Breast epithelium (tissue), 4 donors: ENCODE results near the gene SLC1A5. TPM values are rescaled to one million over a fixed set of nuclear protein-coding genes. Genes with fewer than 3 reads are reported as not detected.

Experiments
- DNase-seq, 2 donors: peaks; one replicate each; pipeline ENCODE4 v3.0.0-alpha.2; 2019; ENCODE audit warnings: low spot score in 2 of 2
- H3K27ac ChIP-seq, 2 donors: fragments of 200-600 bp; sonication (generic) in 1 of 2; one replicate each; pipeline ENCODE4 v1.5.1; 2016 to 2019; ENCODE audit warnings: mild to moderate bottlenecking in 1 of 2
- H3K27me3 ChIP-seq, 2 donors: fragments of 200-600 bp; sonication (generic) in 1 of 2; one replicate each; pipeline versions ENCODE4 v1.5.1 to v1.6.0; 2017 to 2019; ENCODE audit warnings: control low read depth in 1 of 2, mild to moderate bottlenecking in 1 of 2
- H3K36me3 ChIP-seq: fragments of 200-600 bp; one replicate; pipeline ENCODE4 v1.5.1; 2019
- H3K4me1 ChIP-seq, 2 donors: fragments of 200-600 bp; sonication (generic); one replicate each; pipeline ENCODE4 v1.5.1; 2016 to 2019; ENCODE audit warnings: control low read depth in 1 of 2
- H3K4me3 ChIP-seq, 3 donors: fragments of 200-600 bp; sonication (generic); 1 replicate in 2 of 3; 2 replicates in 1 of 3; pipeline ENCODE4 v1.5.1; 2016 to 2019; ENCODE audit warnings: mild to moderate bottlenecking in 3 of 3, moderate library complexity in 2 of 3
- H3K9me3 ChIP-seq, 2 donors: fragments of 200-600 bp; sonication (generic) in 1 of 2; one replicate each; pipeline ENCODE4 v1.5.1; 2016 to 2019; ENCODE audit warnings: control low read depth in 1 of 2
- POLR2A ChIP-seq: fragments of 450-650 bp; IDR thresholded peaks from one replicate; pipeline ENCODE4 v1.6.1; 2016; ENCODE audit warnings: antibody characterized with exemption, mild to moderate bottlenecking, moderate library complexity
- POLR2AphosphoS5 ChIP-seq, 3 donors: sonication (generic); formaldehyde crosslinking; IDR thresholded peaks; one replicate each; pipeline ENCODE4 v1.6.1; 2017; ENCODE audit warnings: antibody characterized with exemption in 3 of 3
- intact Hi-C: fragments of 100-400 bp; cut with DNase I; formaldehyde crosslinking; loops from one replicate; pipeline ENCODE4 v1.15.1; 2023; ENCODE audit warnings: low total_unique reads
- total RNA-seq, 3 donors: library from RNA; depleted of rRNA; stranded (reverse); fragments of >200 nt; gene quantifications; one replicate each; pipeline ENCODE4 v1.1.0, GENCODE V29; 2016
- TF ChIP-seq, protein P1 (sequence below), 3 donors: fragments of 450-650 bp; IDR thresholded peaks; one replicate each; pipeline ENCODE4 v1.5.1; 2016 to 2017; ENCODE audit warnings: antibody characterized with exemption in 3 of 3, mild to moderate bottlenecking in 3 of 3, moderate library complexity in 3 of 3

SLC1A5 gene
- total RNA-seq, 3 donors from 2014 or later, result 121 to 146 (median 121) TPM

- peak within 1 kb of the TSS; percentile 91 to 95 for H3K27ac ChIP-seq
- intact Hi-C loops, result no loop called here
- peak within 1 kb of the TSS; percentile 94 to 99 (median 94) for H3K4me3 ChIP-seq
- no peaks in the 10 kb centered on the region for H3K27me3 ChIP-seq
- no peaks in the 10 kb centered on the region for H3K9me3 ChIP-seq
- no peaks in the 10 kb centered on the region for H3K36me3 ChIP-seq
- peaks cover 0 to 4% of the 10 kb centered on the region in 2 donors for H3K4me1 ChIP-seq
- TF ChIP-seq POLR2A (no peak), POLR2AphosphoS5 (IDR thresholded peaks at IDR 0.05) (no peak)
- TF ChIP-seq, protein P1, sequence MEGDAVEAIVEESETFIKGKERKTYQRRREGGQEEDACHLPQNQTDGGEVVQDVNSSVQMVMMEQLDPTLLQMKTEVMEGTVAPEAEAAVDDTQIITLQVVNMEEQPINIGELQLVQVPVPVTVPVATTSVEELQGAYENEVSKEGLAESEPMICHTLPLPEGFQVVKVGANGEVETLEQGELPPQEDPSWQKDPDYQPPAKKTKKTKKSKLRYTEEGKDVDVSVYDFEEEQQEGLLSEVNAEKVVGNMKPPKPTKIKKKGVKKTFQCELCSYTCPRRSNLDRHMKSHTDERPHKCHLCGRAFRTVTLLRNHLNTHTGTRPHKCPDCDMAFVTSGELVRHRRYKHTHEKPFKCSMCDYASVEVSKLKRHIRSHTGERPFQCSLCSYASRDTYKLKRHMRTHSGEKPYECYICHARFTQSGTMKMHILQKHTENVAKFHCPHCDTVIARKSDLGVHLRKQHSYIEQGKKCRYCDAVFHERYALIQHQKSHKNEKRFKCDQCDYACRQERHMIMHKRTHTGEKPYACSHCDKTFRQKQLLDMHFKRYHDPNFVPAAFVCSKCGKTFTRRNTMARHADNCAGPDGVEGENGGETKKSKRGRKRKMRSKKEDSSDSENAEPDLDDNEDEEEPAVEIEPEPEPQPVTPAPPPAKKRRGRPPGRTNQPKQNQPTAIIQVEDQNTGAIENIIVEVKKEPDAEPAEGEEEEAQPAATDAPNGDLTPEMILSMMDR (IDR thresholded peaks at IDR 0.05), result no peak
- no peak for DNase-seq
Measured at GRCh38 chr19:46745521-46746280, 42.7 kb downstream of the SLC1A5 start, which contains the start of gene FKRP. TSS of gene FKRP (plus strand) at chr19:46746057. CDS start at chr19:46755451, 9,394 bp downstream.

DNA sequence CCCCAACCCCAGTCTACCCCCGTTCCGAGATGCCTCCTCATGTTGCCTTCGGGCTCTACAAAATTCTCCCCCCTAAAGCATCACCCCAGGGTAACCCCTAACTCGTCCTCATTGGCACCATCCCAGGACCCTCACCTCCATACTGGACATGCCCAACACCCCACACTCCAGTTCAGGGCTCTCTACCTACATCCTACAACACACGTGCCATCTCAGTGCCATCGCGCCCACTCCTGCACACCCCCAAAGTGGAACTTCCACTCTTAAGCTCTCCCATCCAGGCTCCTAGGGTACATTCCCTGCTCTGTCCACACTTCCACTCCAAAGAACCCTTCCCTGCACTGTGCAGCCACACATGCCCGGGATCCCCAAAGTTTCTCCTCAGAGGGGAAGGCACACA is 43.4 kb downstream of the SLC1A5 start:
- Histone ChIP-seq H3K27ac (peak overlapping the region in 1 of 2 donors; percentile 91), H3K36me3 (no peaks in the 10 kb centered on the region), H3K27me3 (no peaks in the 10 kb centered on the region), H3K9me3 (no peaks in the 10 kb centered on the region), H3K4me3 (peak overlapping the region; percentile 94 to 99 (median 94)), H3K4me1 (peaks cover 0 to 4% of the 10 kb centered on the region in 2 donors)
- TF ChIP-seq POLR2A (no peak), POLR2AphosphoS5 (IDR thresholded peaks at IDR 0.05) (no peak)
- TF ChIP-seq, protein P1 (IDR thresholded peaks at IDR 0.05), result no peak
- intact Hi-C loops, result no loop called here
- no peak for DNase-seq

- H3K4me3 ChIP-seq, result peak overlapping the region in 1 of 3 donors; percentile 94
- H3K36me3 ChIP-seq, result no peaks in the 10 kb centered on the region
- DNase-seq, result no peak
- peaks cover 0 to 4% of the 10 kb centered on the region in 2 donors for H3K4me1 ChIP-seq
- H3K27ac ChIP-seq, result no peak overlapping the region
- H3K27me3 ChIP-seq, result no peaks in the 10 kb centered on the region
- H3K9me3 ChIP-seq, result no peaks in the 10 kb centered on the region
- intact Hi-C loops, result no loop called here
- TF ChIP-seq, protein P1 (IDR thresholded peaks at IDR 0.05), result no peak
- TF ChIP-seq POLR2A, result no peak
- no peak for TF ChIP-seq POLR2AphosphoS5 (IDR thresholded peaks at IDR 0.05)
Measured at GRCh38 chr19:46744005-46744691, 44.2 kb downstream of the SLC1A5 start.

GRCh38 chr19:46742926-46743480 is 45.4 kb downstream of the SLC1A5 start:
- Histone ChIP-seq H3K27me3 (no peaks in the 10 kb centered on the region), H3K4me3 (no peak overlapping the region), H3K27ac (no peak overlapping the region), H3K9me3 (no peaks in the 10 kb centered on the region), H3K36me3 (no peaks in the 10 kb centered on the region), H3K4me1 (peaks cover 0 to 4% of the 10 kb centered on the region in 2 donors)
- TF ChIP-seq, protein P1 (IDR thresholded peaks at IDR 0.05), result no peak
- TF ChIP-seq POLR2A, result no peak
- no peak for TF ChIP-seq POLR2AphosphoS5 (IDR thresholded peaks at IDR 0.05)
- intact Hi-C loops, result no loop called here
- DNase-seq, result no peak
